Heart right ventricle (tissue), 16 donors: ENCODE measurements around the gene ALOX12B. TPM values are rescaled to one million over a fixed set of nuclear protein-coding genes. Genes with fewer than 3 reads are reported as not detected.

ENCODE experiments used
- ATAC-seq, 8 donors: fragments of 200-7000 bp; cut with Tn5 transposase; one replicate each; pipeline ENCODE4 v1.9.1; 2020; ENCODE audit warnings: mild to moderate bottlenecking in 8 of 8, moderate library complexity in 8 of 8, moderate number of reproducible peaks in 1 of 8
- DNase-seq, 2 donors: peaks; one replicate each; pipeline ENCODE4 v3.0.0-alpha.2; 2020
- H3K27ac ChIP-seq, 10 donors: fragments of 200-600 bp; sonication (generic) in 2 of 10; one replicate each; pipeline versions ENCODE4 v1.5.0 to v1.8.0; 2020 to 2022; ENCODE audit warnings: mild to moderate bottlenecking in 3 of 10
- H3K27me3 ChIP-seq, 7 donors: fragments of 200-600 bp; one replicate each; pipeline ENCODE4 v1.8.0; 2021 to 2022; ENCODE audit warnings: mild to moderate bottlenecking in 2 of 7
- H3K36me3 ChIP-seq, 9 donors: fragments of 200-600 bp; sonication (generic) in 1 of 9; one replicate each; pipeline versions ENCODE4 v1.5.0 to v1.8.0; 2020 to 2022; ENCODE audit warnings: mild to moderate bottlenecking in 2 of 9
- H3K4me1 ChIP-seq, 9 donors: fragments of 200-600 bp; sonication (generic) in 1 of 9; one replicate each; pipeline versions ENCODE4 v1.5.0 to v1.8.0; 2020 to 2022; ENCODE audit warnings: mild to moderate bottlenecking in 4 of 9
- H3K4me3 ChIP-seq, 10 donors: fragments of 200-600 bp; sonication (generic) in 2 of 10; one replicate each; pipeline versions ENCODE4 v1.5.0 to v1.8.0; 2020 to 2022; ENCODE audit warnings: mild to moderate bottlenecking in 7 of 10, moderate library complexity in 2 of 10
- H3K9me3 ChIP-seq, 11 donors: fragments of 200-600 bp in 10 of 11; sonication (generic) in 2 of 11; one replicate each; pipeline versions ENCODE4 v1.5.0 to v1.8.0; 2013 to 2022; ENCODE audit warnings: mild to moderate bottlenecking in 2 of 11, control low read depth in 1 of 11, moderate library complexity in 1 of 11
- CTCF ChIP-seq, 9 donors: fragments of 200-600 bp; sonication (generic) in 2 of 9; IDR thresholded peaks; one replicate each; pipeline versions ENCODE4 v1.5.0 to v1.8.0; 2021 to 2022; ENCODE audit warnings: antibody characterized with exemption in 9 of 9, mild to moderate bottlenecking in 5 of 9, moderate library complexity in 1 of 9
- WGBS, 2 donors: extraction: QIAGEN DNeasy Blood & Tissue Kit; methylation state at CpG; one replicate each; pipeline ENCODE4 v1.1.7; 2013; ENCODE audit warnings: inconsistent platforms in 1 of 2; 5-methylcytosine and 5-hydroxymethylcytosine counted together
- intact Hi-C, 10 donors: fragments of 100-400 bp; cut with DNase I; formaldehyde crosslinking; loops; one replicate each; pipeline versions ENCODE4 v1.11.1 to v1.14.2; 2022
- polyA plus RNA-seq, 2 donors: library from polyadenylated mRNA; stranded (reverse); fragments of 200-250 nt; gene quantifications; one replicate each; pipeline ENCODE4 v1.2.3, GENCODE V29; 2013
- total RNA-seq, 10 donors: library from RNA; stranded (reverse); fragmentation: NEBNext Ultra II Directional in 3 of 10; extraction: Animal tissue kit (Norgen Biotek cat#: 25700) in 3 of 10; gene quantifications; one replicate each; pipeline versions ENCODE4 v1.2.1 to v1.2.4, GENCODE V29; 2021 to 2023
- donor health status: Arrhythmogenic right ventricular cardiomyopathy.
- donor health status: ischemic (EF 13 %, LVEDD 7.1; RV severe dilation, severe dysfunction).
- donor health status: healthy with polysubstance abuse.
- donor health status: DM: no; HTN: yes; CAD: no.
- donor health status: DM: no; HTN: no; CAD: no.
- donor health status: ischemic (EF 25% LVEDD 6.9; RV normal size, moderate dysfunction).
- donor health status: ischemic (EF 25% LVEDD 5.7; RV mildly dilated, moderate dysfunction).
- donor health status: healthy.
- donor health status: DM: yes; HTN: yes; CAD: no.
- donor health status: Ischemic cardiomyopathy.
- donor health status: ischemic (EF 35%, LVEDD 5.7; RV mildly dilated, moderate dysfunction).
- donor health status: nonischemic (EF 11% LVEDD 7.7; RV severe dilation, severe dysfunction).
- donor health status: DM: yes; HTN: yes; CAD: no.
- donor health status: PGD.
- donor health status: ischemic (EF 29% LVEDD 5.4; RV normal size, mild dysfunction).
- donor health status: nonischemic (EF 23%, LVEDD 6.1; RV moderate dilation, normal function).

Gene ALOX12B
- total and polyA plus RNA-seq, 12 donors = not detected

GRCh38 chr17:8060274-8060673, 27.2 kb downstream of the ALOX12B start:
- Histone ChIP-seq H3K4me1 (peaks cover 0 to 42% (median 7%) of the 10 kb centered on the region in 9 donors), H3K9me3 (no peaks in the 10 kb centered on the region), H3K27me3 (peaks cover 7 to 95% (median 79%) of the 10 kb centered on the region in 7 donors), H3K36me3 (no peaks in the 10 kb centered on the region), H3K27ac (no peak overlapping the region), H3K4me3 (no peak overlapping the region)
- 6 to 7% methylated on average over 10 of the region's 10 CpGs for WGBS, 2 donors
- ATAC-seq (peak in 6 of 8 donors; percentile 32 to 65 (median 51)), DNase-seq (peak in 1 of 2 donors; percentile 66)
- peak; percentile 40 to 85 (median 76) for TF ChIP-seq CTCF (IDR thresholded peaks at IDR 0.05)
- intact Hi-C loops = loop anchor here in 2 of 10 donors (5.0 kb wide), 2 partner anchors 52 to 242 kb away; no protein-coding TSS in a partner anchor

- H3K36me3 ChIP-seq = no peaks in the 10 kb centered on the region
- H3K4me1 ChIP-seq = peaks cover 0 to 45% (median 7%) of the 10 kb centered on the region in 9 donors
- DNase-seq (no peak), ATAC-seq (no peak)
- 31% methylated on average over 7 of the region's 7 CpGs for WGBS, 2 donors
- intact Hi-C loops = loop anchor here in 8 of 10 donors (5.0 to 10.0 kb wide), 8 partner anchors 42 to 314 kb away; partner anchors contain the start of genes GUCY2D (in 1 of the 8) and KCNAB3 (in 1 of the 8)
- no peak overlapping the region for H3K27ac ChIP-seq
- H3K9me3 ChIP-seq = no peaks in the 10 kb centered on the region
- no peak overlapping the region for H3K4me3 ChIP-seq
- TF ChIP-seq CTCF (IDR thresholded peaks at IDR 0.05) = no peak
- peaks cover 7 to 83% (median 70%) of the 10 kb centered on the region in 7 donors for H3K27me3 ChIP-seq
Observed at GRCh38 chr17:8059131-8059530, 28.4 kb downstream of the ALOX12B start.

- intact Hi-C loops = loop anchor here in 8 of 10 donors (5.0 to 10.0 kb wide), 8 partner anchors 40 to 313 kb away; partner anchors contain the start of genes GUCY2D (in 1 of the 8) and KCNAB3 (in 1 of the 8)
- no peaks in the 10 kb centered on the region for H3K36me3 ChIP-seq
- 4 to 6% methylated on average over 14 of the region's 14 CpGs for WGBS, 2 donors
- no peaks in the 10 kb centered on the region for H3K9me3 ChIP-seq
- H3K4me3 ChIP-seq = no peak overlapping the region
- peaks cover 0 to 40% (median 5%) of the 10 kb centered on the region in 9 donors for H3K4me1 ChIP-seq
- ATAC-seq (peak; percentile 77 to 91 (median 84)), DNase-seq (no peak)
- peaks cover 7 to 69% (median 56%) of the 10 kb centered on the region in 7 donors for H3K27me3 ChIP-seq
- TF ChIP-seq CTCF (IDR thresholded peaks at IDR 0.05) = peak; percentile 56 to 82 (median 76)
- H3K27ac ChIP-seq = no peak overlapping the region
Observed at GRCh38 chr17:8057691-8058114, 29.8 kb downstream of the ALOX12B start.

GRCh38 chr17:8056976-8057625, 30.4 kb downstream of the ALOX12B start:
- WGBS, 2 donors = 70 to 71% methylated on average over 17 of the region's 17 CpGs
- Histone ChIP-seq H3K27me3 (peaks cover 7 to 63% (median 50%) of the 10 kb centered on the region in 7 donors), H3K27ac (peak overlapping the region in 1 of 10 donors; percentile 69), H3K36me3 (no peaks in the 10 kb centered on the region), H3K9me3 (no peaks in the 10 kb centered on the region), H3K4me1 (peaks cover 0 to 36% (median 0%) of the 10 kb centered on the region in 9 donors), H3K4me3 (no peak overlapping the region)
- ATAC-seq (no peak), DNase-seq (no peak)
- no peak for TF ChIP-seq CTCF (IDR thresholded peaks at IDR 0.05)
- intact Hi-C loops = loop anchor here in 8 of 10 donors (5.0 to 10.0 kb wide), 8 partner anchors 40 to 312 kb away; partner anchors contain the start of genes GUCY2D (in 1 of the 8) and KCNAB3 (in 1 of the 8)
